Measurements from ENCODE around the gene RMDN3. TPM values are rescaled to one million over a fixed set of nuclear protein-coding genes. Genes with fewer than 3 reads are reported as not detected.

Gene RMDN3
- total and polyA plus RNA-seq, 2 of the 13 experiments (the other 11 are each of a cell fraction or from before 2014, with no cell fraction given), result 16.8 to 19.5 TPM

DNA sequence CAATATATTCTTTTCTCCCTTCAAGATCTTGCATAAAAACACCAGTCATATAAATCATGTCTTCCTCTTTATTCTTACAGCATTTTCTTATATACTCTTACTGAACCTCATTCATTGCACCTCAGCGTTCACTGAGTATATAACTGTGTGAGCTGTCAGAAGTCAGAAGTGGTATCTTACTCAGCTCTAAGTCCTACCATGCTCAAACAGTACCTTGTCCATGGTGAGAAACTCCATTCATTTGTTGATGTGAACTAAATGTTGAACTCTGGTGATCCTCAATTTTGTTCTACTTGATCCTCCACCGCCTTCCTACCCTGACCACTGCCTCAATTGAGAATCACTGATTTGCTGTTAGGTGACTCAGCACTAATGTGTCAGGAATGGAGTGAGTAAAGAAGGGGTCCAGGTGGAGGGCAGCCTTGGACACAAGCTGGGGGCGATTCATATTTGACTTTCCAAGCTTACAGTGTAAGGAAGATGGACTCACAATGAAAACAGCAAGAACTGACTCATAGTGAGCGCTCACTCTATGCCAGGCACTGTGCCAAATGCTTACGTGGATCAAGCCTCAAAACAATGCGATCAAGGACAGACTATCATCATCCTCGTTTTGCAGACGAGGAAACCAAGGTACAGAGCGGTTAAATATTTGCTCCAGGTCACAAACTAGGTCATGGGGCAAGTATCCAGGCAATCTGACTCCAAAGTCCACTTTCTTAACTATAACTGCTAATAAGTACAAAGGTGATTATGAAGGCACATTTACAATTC is 38.3 kb upstream of the RMDN3 start (continued):
- peak; percentile 76 for TF ChIP-seq KDM6A (CRISPR knock-in tag; IDR thresholded peaks at IDR 0.05; ENCODE audit: low read depth)
- no peak for TF ChIP-seq ZNF280B (CRISPR knock-in tag; IDR thresholded peaks at IDR 0.05; ENCODE audit: borderline replicate concordance)
- peak; percentile 85 for TF ChIP-seq SAP130 (CRISPR knock-in tag; IDR thresholded peaks at IDR 0.05; ENCODE audit: low read depth)
- no peak for TF ChIP-seq ASH2L (IDR thresholded peaks at IDR 0.05; ENCODE audit: insufficient read length, low read depth, low read length)
- no peak for TF ChIP-seq MED8 (CRISPR knock-in tag; IDR thresholded peaks at IDR 0.05; ENCODE audit: insufficient replicate concordance)
- TF ChIP-seq BRCA1 (CRISPR knock-in tag; IDR thresholded peaks at IDR 0.05), result no peak
- no peak for TF ChIP-seq DNMT1 (CRISPR knock-in tag; IDR thresholded peaks at IDR 0.05)
- peak; percentile 44; the same call in 1 of the 2 replicates for TF ChIP-seq ZNF331 (CRISPR knock-in tag; IDR thresholded peaks at IDR 0.05)
- no peak for TF ChIP-seq ZNF737 (CRISPR knock-in tag; IDR thresholded peaks at IDR 0.05; ENCODE audit: borderline replicate concordance)
- peak; percentile 72 for TF ChIP-seq FOXA3 (CRISPR knock-in tag; IDR thresholded peaks at IDR 0.05)
- TF ChIP-seq RARG (CRISPR knock-in tag; IDR thresholded peaks at IDR 0.05; ENCODE audit: low read depth), result no peak
- TF ChIP-seq, protein P1, sequence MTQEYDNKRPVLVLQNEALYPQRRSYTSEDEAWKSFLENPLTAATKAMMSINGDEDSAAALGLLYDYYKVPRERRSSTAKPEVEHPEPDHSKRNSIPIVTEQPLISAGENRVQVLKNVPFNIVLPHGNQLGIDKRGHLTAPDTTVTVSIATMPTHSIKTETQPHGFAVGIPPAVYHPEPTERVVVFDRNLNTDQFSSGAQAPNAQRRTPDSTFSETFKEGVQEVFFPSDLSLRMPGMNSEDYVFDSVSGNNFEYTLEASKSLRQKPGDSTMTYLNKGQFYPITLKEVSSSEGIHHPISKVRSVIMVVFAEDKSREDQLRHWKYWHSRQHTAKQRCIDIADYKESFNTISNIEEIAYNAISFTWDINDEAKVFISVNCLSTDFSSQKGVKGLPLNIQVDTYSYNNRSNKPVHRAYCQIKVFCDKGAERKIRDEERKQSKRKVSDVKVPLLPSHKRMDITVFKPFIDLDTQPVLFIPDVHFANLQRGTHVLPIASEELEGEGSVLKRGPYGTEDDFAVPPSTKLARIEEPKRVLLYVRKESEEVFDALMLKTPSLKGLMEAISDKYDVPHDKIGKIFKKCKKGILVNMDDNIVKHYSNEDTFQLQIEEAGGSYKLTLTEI (CRISPR knock-in tag; conservative IDR thresholded peaks at IDR 0.05), result no peak
- peak; percentile 82; the same call in 1 of the 2 replicates for TF ChIP-seq HOMEZ (CRISPR knock-in tag; IDR thresholded peaks at IDR 0.05; ENCODE audit: low read depth)
- 0 out of 2 replicates have a peak, but pooled peaks have one; percentile 23 for TF ChIP-seq ZFP36L1 (CRISPR knock-in tag; IDR thresholded peaks at IDR 0.05)
- TF ChIP-seq, protein P2, sequence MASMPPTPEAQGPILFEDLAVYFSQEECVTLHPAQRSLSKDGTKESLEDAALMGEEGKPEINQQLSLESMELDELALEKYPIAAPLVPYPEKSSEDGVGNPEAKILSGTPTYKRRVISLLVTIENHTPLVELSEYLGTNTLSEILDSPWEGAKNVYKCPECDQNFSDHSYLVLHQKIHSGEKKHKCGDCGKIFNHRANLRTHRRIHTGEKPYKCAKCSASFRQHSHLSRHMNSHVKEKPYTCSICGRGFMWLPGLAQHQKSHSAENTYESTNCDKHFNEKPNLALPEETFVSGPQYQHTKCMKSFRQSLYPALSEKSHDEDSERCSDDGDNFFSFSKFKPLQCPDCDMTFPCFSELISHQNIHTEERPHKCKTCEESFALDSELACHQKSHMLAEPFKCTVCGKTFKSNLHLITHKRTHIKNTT (CRISPR knock-in tag; IDR thresholded peaks at IDR 0.05), result no peak
- TF ChIP-seq, protein P3, sequence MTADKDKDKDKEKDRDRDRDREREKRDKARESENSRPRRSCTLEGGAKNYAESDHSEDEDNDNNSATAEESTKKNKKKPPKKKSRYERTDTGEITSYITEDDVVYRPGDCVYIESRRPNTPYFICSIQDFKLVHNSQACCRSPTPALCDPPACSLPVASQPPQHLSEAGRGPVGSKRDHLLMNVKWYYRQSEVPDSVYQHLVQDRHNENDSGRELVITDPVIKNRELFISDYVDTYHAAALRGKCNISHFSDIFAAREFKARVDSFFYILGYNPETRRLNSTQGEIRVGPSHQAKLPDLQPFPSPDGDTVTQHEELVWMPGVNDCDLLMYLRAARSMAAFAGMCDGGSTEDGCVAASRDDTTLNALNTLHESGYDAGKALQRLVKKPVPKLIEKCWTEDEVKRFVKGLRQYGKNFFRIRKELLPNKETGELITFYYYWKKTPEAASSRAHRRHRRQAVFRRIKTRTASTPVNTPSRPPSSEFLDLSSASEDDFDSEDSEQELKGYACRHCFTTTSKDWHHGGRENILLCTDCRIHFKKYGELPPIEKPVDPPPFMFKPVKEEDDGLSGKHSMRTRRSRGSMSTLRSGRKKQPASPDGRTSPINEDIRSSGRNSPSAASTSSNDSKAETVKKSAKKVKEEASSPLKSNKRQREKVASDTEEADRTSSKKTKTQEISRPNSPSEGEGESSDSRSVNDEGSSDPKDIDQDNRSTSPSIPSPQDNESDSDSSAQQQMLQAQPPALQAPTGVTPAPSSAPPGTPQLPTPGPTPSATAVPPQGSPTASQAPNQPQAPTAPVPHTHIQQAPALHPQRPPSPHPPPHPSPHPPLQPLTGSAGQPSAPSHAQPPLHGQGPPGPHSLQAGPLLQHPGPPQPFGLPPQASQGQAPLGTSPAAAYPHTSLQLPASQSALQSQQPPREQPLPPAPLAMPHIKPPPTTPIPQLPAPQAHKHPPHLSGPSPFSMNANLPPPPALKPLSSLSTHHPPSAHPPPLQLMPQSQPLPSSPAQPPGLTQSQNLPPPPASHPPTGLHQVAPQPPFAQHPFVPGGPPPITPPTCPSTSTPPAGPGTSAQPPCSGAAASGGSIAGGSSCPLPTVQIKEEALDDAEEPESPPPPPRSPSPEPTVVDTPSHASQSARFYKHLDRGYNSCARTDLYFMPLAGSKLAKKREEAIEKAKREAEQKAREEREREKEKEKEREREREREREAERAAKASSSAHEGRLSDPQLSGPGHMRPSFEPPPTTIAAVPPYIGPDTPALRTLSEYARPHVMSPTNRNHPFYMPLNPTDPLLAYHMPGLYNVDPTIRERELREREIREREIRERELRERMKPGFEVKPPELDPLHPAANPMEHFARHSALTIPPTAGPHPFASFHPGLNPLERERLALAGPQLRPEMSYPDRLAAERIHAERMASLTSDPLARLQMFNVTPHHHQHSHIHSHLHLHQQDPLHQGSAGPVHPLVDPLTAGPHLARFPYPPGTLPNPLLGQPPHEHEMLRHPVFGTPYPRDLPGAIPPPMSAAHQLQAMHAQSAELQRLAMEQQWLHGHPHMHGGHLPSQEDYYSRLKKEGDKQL (CRISPR knock-in tag; IDR thresholded peaks at IDR 0.05; ENCODE audit: low read depth), result no peak

Measured in HepG2 (cell line).